HG03095 (cell line): ENCODE data around the gene SYT7.

Experiments
- ATAC-seq: cut with Tn5 transposase; IDR thresholded peaks from one replicate; pipeline ENCODE4 v1.9.1; 2021; ENCODE audit warnings: moderate library complexity; ENCODE audit not compliant: unreplicated experiment

The SYT7 gene

DNA sequence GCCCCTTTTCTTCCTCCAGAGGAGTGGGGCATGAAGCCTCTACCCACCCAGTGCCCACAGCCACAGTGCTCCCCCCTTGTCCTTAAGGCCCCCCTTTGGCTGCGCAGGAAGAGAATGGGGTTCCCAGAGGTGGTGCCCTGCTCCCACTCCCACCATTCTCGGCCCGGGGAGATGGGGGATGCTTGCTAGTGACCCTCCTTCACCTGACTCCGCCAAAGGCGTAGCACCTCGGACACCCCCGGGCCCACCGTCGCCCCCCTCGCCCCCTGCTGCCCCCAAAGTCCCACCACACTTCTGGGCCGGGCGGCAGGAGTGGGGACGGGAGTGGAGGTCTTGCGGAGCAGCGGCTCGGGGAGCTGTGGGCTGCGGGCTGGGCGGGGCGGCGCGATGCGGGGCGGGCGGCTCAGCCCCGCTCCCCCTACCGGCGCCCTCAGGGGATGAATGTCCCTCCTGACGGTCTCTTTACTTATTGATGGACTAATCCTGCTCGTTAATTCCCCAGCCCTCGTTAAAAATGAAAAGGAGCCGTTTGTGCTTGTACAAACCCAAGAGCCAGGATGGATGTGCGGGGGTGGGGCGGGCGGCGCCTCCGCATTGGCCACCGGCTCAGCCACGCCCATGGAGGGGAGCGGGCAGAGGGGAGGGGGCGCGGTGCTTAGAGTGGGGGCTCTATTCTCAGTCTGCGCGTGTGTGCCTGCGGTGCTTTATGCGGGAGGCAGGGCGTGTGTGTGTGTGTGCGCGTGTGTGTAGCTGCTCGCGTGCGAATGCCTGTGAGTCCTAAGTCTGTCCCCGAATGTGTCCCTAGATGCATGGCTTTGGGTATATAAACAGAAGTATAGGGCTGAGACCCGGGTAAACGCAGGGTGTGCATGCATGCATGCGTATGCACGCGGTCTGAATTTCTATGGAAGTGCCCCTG, 25.6 kb downstream of the SYT7 start:
- no peak for ATAC-seq

DNA sequence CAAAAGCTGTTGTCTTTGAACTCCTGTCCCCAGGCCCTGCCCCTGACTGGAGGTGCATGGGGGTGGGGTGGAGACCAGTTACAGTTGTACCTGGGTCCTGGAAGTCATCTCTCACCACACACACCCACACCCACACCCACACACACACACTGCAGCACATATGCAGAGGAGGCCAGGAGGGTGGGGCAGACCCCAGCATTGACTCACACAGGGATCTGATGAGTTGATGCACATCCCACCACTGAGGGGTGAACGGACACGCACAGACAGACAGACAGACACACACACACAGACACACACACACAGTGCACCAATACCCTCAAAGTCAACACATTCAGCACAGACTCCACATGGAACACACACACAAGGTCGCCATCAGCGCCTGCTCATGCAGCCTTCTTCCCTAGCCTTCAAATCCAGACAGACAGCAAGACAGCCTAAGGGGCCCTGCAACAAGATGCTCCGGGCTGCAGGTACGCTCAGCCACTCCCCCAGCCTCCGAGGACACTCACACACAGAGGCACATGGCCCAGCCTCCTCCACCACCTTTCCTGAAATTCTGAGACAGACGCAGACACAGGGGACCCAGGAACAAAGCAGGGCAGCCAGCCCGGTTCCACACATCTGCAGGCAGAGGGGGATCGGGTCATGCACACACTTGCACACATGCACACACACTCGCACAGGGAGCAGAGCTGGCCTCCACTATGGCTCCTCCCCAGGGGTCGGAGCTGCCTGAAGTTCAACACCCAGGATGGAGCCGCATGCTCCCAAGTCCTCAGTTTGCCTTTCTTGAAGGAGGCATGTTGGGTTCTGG, 26.5 kb downstream of the SYT7 start:
- no peak for ATAC-seq

DNA sequence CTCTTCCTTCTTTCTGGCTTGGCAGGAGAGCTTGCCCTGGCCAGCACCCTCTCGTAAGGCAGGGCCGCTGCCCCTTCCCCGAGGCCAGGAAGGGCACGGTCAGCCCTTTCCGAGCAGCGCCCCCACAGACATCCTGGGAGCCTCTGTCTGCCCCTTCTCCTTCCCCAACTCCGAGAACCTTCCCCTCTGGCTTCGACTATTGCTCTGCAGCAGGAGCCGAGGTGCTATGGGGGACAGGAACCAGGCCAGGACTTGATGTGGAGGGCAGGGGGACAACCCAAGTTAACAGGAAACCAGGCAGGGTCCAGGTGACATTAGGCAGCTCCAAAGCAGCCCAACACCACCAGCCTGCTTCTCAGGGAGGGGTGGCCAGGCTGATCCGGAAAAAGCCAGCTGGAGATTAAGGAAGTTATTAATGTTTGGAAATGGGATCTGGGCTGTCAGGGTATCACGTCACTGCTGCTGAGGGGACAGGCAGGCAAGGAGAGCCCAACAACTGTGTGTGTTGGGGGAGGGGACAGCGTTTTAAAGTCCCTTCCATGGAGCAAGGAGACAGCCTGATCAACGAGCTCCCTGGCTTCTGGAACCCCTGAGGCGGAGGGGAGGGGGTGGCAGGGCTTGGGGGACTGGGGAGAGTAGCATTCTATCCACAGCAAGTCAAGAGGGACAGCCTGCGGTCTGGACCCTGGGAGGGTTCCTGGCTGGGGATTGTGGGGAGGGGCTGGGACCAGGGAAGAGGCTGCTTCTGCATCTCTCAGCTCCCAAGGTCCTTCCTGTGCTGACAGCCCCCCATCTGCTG, 27.3 kb downstream of the SYT7 start:
- no peak for ATAC-seq

DNA sequence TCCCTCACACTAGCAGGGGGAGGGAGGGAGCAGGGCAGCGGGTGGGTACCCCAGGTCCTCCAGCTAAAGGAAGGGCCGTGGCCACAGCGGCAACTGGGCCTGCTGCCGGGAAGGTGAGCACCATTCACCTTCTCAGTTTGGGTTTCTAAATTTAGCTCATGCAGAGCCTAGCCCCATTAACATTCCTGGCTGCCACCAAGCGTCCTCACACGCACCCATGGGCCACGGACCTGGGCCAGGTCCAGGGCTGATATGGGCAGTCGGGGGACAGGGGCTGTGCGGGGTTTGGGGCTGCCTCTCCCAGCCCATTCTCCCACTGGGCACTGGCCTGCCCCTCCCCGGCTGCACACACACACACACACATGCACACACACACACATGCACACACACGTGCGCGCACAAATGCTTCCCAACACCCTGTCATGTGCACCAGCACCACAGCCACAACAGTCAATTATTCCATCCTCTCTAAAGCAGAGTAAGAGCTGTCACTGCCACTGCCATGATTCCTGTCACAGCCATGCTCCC, 28.7 kb downstream of the SYT7 start:
- ATAC-seq, result no peak

DNA sequence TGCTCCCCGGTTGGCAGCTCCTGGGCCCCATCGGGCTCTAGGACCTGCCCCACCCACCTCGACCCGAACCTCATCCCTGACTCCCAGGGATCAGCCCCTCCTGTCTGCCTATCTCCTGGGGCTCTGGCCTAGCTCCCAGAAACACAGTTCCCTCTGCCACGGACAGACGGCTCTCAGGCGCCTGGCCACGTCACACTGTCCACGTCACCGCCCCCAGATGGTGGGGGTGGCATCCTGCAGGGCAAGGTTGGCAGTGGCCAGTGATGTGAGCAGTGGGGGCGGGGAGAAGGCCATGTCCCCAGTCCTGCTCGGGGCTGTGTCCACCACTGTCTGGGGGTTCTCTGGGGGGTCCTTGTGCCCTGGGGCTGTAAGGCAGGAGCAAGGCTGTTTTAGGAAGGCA, 29.2 kb downstream of the SYT7 start:
- ATAC-seq, result no peak

DNA sequence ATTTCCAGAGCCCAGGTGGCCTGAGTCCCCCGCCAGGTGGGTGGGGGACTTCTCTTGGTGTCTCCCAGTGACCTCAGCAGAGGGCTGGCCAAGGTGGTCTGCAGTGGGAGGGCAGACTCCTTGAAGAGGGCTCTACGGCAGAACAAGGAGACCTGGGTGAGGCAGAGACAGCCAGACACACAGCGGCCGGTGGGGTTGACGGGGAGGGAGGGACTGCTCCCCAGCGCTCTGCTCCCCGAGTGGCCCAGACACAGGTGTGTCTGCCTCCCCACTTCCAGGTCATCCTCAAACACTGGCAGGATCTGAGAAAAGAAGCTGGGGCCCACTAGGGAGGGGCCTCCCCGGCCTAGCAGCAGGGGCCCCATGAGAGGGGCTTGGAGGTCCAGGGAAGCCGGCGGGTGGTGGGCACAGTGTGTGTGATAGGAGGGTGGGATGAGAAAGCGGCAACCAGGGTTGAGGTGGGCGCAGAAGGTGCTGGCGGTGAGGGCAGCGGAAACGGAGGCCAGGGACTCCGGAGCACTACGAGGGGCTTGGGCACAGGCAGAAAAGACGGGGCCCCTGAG, 30.1 kb downstream of the SYT7 start:
- ATAC-seq, result no peak

DNA sequence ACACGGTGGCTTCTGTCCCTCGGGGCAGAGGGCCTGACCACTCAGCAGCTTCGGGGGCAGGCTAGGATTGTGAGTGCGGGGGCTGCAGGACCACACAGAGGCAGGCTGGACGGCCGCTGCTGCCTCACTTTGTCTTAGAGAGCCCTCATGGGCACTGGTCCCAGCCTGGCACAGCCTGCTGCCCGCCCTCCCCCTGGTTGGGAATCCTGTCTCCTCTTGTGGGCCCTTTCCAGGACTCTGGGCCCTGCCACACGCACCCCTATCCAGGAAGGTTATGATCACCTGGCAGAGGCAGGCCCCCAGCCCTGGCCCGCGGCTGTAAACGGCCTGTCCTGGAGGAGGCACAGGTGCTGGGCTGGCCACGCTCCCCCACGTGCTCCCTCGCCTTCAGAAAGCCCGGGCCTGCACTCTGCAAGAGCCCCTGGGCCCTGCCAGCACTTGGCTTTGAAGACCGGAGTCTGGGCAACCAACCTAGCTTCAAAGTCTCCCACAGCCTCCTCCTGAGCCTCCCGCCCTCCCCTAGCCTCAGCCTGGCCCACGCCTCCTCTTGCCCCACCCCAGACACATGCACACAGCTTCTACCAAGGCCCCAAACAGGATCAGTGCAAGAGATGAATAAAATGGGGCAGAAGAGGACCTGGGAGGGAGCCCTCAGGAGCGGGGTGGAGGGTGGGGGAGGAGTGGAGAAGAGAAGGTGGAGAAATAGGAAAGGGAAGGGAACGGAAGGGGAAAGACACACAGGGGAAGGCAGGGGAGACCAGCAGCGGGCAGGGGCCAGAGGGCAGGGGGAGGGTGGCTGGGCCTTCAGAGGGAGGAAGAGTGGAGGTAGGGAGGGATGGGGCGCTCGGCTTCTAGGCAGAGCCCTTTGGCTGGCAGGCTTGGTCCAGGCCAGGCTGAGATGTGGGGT, 31.0 kb downstream of the SYT7 start:
- ATAC-seq, result no peak

DNA sequence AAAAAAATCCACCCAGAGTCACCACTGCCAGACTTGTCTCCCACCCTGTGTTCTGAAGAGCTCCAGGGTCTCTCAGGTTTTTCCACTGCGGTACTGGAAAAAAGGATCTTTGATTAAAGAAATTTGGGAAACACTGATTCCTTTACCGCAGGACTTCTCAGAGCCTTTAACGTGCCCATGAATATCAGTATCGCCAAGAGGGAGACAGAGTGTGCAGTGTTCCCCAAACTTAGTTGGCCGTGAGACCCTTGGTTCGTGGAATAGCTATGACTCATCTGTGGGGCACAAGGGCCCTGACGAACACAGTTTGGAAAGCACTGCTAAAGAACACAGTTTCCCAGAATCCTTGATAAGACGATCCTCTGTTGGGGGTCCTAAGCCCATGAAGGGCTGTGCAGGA, 31.7 kb downstream of the SYT7 start:
- no peak for ATAC-seq

DNA sequence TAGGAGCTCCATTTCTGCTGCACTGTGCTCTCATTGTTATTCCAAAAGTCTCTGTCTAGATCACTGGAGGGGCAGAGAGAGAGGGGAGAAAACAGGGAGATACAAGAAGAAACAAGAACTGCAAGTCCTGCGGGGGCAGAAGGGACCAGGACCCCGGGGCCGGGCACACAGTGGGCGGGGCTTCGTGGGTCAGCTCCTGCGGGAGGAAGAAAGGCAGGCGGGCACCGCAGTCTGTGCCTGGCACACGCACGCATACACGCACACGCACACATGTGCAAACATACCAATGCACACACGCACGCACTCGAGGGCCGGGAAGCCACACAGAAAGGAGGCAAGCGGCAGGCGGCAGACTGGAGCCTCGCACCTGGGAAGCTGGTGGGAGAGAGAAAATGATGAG, 33.6 kb downstream of the SYT7 start:
- no peak for ATAC-seq

DNA sequence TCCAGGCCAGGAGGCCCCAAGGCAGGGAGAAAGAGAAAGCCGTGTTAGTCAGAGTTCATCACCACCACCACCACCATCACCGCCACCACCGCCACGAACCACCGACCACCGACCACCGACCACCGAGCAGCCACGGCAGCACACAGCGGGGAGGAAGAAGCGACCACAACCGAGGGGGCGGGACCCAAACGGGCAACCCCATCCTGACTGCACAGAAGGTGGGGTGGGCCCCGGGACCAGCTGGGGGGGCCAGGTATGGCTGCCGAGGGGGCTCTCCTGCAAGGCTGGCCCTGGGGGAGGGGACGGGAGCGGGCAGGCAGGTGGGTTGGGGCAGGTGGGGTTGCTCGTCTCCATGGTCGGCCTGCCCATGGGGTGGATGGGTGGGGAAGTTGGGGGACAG, 34.2 kb downstream of the SYT7 start:
- no peak for ATAC-seq

DNA sequence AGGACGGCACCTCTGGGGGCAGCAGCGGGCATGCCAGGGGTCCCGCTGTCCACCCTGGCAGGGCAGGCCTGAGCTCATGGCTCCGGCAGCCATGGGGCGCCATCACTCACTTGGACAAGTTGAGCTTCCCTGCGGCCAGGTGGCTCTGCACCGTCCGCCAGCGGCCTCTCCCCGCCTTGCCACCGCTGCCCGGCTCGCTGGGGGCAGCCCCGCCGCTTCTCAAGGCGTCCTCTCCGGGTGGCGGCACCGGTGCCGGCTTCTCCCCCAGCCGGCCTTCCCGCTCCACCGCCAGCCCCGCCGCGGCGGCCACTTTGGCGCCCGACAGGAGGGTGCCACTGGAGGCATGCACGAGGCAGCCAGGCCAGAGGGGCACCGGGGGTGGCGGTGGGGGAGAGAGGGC, 35.0 kb downstream of the SYT7 start:
- no peak for ATAC-seq

DNA sequence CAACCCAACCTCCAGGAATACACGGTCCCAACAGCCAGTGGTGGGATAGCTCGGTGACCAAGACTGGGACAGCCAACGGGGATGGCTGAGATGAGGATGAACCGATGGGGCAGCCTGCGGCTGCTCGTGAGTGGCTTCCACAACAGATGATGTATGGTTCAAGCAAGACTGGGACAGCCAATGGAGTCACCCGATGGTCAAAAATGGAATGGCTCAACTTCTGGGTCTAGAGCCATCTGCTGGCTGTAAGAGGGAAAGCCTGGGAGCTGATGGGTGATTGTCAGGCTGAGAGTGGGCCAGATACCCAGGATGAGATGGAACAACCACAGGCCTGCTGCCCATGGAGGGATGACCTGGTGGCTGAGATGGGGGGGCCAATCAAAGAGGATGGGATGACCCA, 35.5 kb downstream of the SYT7 start:
- ATAC-seq, result no peak

DNA sequence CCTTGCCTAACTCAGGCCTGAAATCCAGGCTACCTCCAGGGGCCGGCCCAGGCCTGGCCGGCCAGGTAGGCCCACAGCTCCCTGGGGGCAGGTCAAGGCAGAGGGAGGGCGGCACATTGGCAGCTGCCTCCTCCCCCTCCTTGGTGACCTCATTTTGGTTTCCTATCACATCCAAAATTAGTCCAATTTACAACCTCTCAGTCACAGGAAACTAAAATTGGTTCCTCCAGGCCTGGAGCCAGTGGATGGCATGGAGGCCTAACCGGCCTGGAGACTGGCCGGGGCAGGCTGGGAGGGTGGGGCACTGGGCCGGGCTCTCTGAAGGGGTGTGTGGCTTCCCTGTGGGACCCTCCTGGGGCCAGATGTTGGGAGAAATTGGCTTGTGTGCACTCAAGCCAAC, 36.4 kb downstream of the SYT7 start:
- ATAC-seq, result no peak

DNA sequence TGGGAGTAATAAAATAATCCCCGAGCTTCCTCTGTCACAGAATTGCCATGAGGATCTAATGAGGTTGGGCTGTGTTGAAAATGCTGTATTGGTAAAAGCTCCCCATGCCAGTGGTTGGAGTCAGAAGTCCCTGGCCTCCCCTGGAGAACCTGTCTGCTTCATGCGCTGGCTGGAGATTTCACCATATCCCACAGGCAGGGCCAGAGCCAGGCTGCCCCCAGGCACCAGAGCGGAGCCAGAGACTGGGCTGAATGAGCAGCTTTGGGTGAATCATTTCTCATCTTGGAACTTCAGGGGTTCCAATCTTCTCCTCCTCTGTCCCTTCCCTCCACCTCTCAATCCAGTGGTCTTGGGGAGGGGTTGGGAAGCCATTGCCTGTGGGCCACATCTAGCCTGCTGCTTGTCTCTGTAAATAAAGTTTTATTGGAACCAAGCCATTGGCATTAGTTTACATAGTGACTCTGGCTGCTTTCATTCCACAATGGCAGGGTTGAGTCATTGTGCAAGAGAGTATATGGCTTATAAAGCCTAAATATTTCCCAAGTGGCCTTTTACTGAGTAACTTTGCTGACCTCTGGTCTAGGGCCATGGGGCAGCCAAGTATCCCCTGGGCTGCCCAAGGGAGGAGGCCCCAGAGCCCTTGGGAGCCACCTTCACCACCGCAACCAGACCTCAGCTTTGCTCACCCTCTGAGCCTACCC, 37.1 kb downstream of the SYT7 start:
- no peak for ATAC-seq

DNA sequence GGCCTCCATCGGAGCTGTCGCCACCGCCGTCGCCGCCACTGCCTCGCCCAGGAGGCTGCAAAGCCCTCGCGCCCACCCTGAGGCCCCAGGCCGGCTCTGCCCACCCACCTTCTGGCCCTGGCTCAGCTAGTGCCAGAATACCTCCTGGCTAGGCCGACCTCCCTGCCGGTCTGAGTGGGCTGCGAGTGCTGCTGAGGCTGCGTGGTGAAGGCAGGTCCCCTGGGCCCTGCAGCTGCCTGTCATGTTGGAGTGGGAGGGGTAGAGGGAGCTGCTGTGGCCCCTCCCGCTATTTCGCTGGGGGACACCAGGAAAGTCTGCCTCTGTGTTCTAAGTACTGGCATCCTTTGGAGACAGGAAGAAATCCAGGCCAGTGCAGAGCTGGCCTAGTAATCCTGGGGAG, 38.2 kb downstream of the SYT7 start:
- ATAC-seq, result no peak

DNA sequence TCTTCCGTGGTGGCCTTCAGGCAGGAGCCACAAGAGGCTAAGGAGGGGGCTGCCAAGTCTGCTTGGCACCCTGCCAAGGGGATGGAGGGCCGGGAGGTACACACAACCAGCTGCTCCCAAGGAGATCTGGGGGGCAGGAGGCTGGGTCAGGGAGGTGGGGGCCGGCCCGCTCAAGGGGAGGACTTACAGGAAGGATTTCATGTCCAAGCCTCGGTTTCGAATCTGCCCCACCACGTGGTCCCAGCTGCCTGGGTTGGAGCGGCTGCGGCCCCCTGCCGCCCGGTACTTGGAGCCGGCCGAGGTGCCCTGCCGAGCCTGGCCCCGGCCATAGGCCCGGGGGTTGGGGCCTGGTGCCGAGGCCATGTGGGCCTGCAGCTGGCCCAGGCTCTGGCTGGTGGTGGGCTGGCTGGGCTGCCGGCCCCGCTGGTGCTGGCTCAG, 38.8 kb downstream of the SYT7 start:
- ATAC-seq, result no peak

DNA sequence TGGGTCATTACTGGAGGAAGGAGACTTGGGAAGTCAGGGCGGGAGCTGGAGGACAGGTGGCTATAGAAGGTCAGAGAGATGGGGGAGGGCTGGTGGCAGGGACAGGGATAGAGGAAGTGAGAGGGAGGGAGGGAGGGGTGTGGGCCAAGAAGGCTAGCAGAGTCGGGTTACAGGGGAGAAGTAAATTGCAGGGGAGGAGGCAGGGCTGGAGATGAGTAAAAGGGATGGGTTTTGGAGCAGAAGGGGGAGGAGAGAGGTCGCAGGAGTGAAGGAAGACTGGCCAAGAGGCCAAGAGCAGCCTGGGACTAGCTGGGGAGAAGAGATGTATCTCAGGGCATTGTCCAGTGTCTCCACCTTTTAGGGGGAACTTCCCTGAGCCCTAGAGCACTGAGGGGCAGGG, 39.3 kb downstream of the SYT7 start:
- no peak for ATAC-seq

DNA sequence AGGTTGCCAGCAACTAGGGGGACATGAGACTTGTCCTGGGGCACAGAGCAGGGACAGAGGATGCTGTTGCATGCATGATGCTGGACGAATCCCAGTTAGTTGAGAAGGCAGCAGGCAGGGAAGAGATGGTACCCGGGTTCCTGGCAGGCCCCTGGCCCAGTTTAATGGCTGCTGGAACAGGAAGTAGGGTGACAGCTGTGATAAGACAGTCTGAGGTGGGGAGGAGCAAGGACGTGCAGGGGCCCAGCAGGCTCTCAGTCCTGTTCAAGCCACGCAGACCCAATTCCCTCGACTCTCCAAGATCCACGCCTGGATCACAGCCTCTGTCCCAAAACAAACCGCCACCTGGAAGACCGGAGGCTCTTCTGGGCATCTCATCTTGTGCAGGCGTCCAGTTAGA, 40.3 kb downstream of the SYT7 start:
- no peak for ATAC-seq

DNA sequence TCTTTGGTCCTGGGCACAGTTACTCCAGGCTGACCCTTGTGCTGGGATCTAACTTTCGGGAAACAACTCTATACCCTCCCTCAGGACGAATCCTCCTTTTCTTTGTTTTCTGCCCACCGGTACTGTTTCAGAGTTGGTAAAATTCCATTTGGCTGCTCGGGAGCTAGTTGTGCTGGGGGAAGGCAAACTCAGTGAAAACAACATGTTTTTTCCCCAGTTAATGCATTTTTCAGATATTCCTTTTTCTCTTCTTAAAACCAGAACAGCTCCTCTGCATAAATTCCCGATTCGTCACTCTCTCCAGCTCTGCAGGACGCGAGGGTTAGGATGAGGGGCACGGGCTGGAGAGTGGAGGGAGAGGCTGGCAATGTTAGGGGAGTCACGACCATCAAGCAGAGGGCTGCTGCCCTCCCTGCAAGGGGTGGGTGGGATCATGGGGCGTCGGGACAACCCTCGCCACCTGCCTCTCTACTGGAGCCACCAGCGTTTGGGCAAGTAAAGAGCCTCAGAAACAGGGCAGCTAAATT, 41.0 kb downstream of the SYT7 start:
- ATAC-seq, result no peak
